Activated CD4-positive, alpha-beta T cell treated with anti-CD3 and anti-CD28 coated beads for 48 hours (primary cell): ENCODE measurements around the gene MIPEP.

Source experiments
- DNase-seq: peaks from one replicate; pipeline ENCODE4 v3.0.0-alpha.2; 2020

MIPEP gene

GRCh38 chr13:23707674-23708073 lies 181.5 kb downstream of the MIPEP start:
- DNase-seq = no peak

- no peak for DNase-seq
Measured at GRCh38 chr13:23705583-23705982, 183.6 kb downstream of the MIPEP start.

- DNase-seq = no peak
Measured at GRCh38 chr13:23703246-23703860, 185.8 kb downstream of the MIPEP start.

- DNase-seq = no peak
Measured at GRCh38 chr13:23701636-23702035, 187.6 kb downstream of the MIPEP start.

DNA sequence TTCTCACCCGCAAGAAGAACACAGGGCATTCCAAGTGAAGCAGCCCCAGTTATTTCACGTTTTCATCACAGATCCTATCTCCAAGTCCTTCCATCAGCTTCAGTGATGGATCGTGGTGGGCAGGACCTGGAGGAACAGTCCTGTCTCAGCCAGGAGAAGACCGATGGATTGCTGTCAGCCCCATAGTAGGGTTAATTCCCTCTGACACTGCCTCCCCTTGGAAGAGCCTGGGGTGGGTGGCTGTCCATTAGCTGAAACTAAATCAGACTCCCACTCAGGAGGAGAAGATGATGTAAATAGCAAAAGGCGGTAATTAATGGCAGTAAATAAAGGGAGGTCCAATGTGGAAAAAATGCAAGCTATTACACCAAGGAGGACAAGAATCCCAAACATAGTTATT lies 188.0 kb downstream of the MIPEP start:
- DNase-seq = no peak

DNA sequence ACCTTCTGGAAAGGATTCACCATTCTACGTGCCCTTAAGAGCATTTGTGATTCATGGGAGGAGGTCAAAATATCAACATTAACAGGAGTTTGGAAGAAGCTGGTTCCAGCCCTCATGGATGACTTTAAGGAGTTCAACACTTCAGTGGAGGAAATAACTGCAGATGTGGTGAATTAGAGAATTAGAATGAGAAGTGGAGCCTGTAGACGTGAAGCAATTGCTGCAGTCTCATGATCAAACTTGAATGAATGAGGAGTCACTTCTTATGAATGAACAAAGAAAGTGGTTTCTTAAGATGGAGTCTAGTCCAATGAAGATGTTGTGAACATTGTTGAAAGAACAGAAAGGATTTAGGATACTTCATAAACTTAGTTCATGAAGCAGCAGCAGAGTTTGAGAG lies 189.9 kb downstream of the MIPEP start:
- DNase-seq = no peak

- DNase-seq = no peak
Measured at GRCh38 chr13:23697772-23698313, 191.4 kb downstream of the MIPEP start.

- DNase-seq = no peak
Measured at GRCh38 chr13:23696610-23697009, 192.6 kb downstream of the MIPEP start.

- peak; percentile 64 for DNase-seq
Measured at GRCh38 chr13:23695711-23696464, 193.3 kb downstream of the MIPEP start.

DNA sequence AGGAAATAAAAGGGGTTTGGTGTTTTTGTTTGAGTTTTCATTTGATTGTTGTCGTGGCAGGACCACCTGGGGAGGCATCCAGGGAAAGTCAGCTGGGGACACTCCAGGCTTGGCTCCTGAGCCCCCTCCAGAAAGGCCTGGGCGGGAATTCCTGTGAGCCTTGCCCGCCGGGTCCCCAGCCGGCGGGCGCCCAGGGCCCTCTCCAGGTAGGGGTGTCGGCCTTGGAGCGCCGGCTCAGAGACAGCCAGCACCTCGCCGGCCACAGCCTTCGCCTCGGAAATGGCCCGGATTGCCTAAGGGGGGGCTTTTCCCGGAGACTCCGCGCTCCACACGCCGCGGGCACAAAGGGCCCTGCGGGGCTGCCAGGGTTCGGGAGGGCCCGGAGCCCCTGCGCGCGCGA lies 194.0 kb downstream of the MIPEP start:
- DNase-seq = no peak

DNA sequence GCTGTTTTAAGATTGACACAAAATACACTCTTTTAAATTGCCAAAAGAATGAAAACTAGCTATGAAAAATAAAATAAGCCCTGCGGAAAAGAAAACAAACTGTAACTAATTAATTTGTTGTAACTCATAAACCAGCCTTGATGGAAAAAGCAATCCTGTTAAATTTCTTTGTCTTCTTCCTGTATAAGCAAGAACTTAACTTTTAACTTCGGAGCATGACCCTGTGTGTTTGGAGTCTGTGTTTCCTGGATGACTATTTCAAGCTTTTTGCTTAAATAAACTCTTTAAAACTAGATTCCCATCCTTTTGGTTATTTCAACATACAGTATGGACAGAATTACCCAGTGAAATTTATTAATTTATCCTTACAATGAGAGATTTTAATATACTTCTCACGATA lies 196.4 kb downstream of the MIPEP start:
- DNase-seq = no peak

- no peak for DNase-seq
Measured at GRCh38 chr13:23690668-23691067, 198.5 kb downstream of the MIPEP start.

DNA sequence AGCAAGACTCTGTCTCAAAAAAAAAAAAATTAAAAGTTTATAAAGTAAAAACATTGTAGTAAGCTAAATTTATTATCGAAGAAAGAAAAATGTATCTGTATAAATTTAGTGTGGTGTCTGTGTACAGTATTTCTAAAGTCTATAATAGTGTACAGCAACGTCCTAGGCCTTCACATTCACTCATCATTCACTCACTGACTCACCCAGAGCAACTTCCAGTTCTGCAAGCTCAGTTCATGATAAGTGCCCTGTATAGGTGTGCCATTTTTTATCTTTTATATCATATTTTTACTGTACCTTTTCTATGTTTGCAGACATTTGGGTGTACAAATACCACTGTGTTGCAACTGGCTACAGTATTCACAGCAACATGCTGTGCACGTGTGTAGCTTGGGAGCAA lies 200.9 kb downstream of the MIPEP start:
- no peak for DNase-seq

DNA sequence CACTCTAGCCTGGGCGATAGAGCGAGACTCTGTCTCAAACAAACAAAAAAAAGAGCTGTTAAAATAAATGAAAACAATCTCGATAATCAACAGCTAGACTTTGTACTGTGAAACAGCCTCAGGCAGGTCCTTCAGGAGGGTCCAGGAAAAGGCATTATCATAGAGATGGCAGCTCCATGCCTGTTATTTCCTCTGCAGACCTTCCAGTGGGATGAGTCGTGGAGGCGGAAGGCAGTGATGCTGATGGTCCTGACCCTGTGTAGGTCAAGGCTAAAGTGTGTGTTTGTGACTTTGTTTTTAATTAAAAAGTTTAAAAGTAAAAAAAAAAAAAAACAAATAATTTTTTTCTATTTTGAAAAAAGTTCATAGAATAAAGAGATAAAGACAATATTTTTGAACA lies 201.6 kb downstream of the MIPEP start:
- DNase-seq = no peak

- no peak for DNase-seq
Measured at GRCh38 chr13:23686948-23687347, 202.3 kb downstream of the MIPEP start.

GRCh38 chr13:23685416-23685815 lies 203.8 kb downstream of the MIPEP start:
- DNase-seq = no peak

DNA sequence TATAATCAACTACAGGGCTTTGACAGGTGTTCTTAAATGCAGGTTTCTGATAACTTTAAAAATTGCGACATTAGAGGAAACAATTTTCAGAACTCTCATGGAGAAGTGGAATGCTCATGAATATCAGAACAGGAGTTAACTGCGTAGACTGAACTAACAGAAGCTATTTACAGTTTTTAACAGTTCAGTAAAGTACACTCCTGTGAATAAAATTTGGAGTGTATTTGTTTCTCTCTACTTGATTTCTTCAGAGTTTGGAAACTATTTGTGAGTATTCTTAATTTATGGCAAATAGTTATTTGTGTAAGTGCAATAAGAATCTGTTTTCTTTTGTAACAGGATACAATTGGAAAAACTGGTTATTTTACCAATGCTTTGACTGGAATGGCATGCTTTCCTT lies 204.6 kb downstream of the MIPEP start:
- DNase-seq = no peak

DNA sequence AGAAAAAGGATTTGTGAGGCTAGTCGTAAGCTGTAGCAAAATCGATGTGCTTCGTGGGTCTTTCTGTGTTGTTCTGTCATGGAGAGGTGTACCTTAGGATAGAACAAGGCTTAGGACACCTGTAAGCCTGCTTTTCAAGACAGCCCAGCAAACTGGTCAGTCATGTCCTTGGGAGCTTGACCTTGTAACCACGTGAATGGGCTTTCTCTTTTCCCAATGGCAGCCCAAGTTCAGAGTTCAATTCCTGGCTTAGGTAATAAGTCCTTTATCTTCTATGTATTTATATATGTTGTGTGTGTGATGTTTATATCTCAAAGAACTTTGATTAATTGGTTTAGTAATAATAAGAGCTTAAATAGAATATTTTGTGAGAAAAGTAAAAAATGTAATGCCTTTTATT lies 206.1 kb downstream of the MIPEP start:
- no peak for DNase-seq

GRCh38 chr13:23680845-23681669 lies 208.1 kb downstream of the MIPEP start:
- no peak for DNase-seq
